Activated T-helper 1 cell treated with anti-CD3 and anti-CD28 coated beads, Interleukin-2, amount 50 U/mL, for 16 hours (primary cell): ENCODE results near the gene TCEAL1.
A peak's percentile ranks its signal among the peaks of the same experiment; 100 is the strongest.
"Not testable (repeated sequence)": the region's sequence is repeated elsewhere in the genome, so short reads cannot be mapped to it uniquely, and the experiment has no call there.

Source experiments
- DNase-seq, 2 donors: peaks; one replicate each; pipeline ENCODE4 v3.0.0-alpha.2; 2020; ENCODE audit warnings: low read depth in 1 of 2, low spot score in 1 of 2

The TCEAL1 gene, protein sequence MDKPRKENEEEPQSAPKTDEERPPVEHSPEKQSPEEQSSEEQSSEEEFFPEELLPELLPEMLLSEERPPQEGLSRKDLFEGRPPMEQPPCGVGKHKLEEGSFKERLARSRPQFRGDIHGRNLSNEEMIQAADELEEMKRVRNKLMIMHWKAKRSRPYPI

DNA sequence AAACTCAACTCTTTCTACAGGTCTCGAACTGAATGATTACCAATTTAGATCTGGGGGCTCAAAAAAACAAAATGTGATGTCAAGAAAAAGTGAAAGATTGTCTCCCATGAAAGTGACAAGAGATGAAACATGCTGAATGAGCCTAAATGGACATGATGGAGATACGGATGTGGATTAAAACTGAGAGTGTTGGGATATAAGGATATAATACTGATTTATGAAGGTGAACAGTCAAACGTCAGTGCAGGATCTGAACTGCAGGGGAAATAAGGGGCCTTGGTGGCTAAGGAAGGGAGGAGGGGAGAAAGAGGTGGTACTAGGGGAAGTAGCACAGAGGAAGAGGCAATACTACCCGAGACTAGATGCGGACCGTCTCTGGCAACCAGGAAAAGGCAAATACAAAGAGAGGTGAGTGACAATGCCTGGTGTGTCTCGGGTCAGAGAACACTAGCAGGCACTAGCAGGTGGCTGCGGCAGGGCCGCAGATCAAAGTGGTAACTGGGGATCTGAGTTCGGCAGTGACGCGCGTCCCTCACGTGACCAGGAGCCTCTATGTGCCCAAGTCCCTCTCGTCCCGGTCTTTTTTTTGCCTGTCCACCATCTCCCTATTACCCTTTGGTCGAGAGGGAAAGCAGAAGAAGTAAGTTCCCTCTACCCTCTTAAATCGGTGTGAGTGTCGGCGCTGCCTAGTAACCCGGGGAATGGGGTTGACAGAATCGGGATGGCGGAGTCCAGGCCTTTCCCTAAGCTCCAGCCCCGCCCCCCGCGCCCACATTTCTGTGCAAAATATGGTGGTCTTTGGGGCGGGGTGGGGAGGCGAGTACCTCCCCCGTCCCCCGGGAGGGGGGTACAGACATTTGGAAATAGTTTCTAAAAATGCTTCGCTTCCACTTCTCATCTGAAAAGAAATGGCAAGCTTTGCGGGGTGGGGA is at the start of gene TCEAL1:
TSS of gene TCEAL1 (plus strand) at position 590 of the 932 bp plus-strand sequence. CDS start 942 bp downstream, outside the sequence.
- DNase-seq: no peak

DNA sequence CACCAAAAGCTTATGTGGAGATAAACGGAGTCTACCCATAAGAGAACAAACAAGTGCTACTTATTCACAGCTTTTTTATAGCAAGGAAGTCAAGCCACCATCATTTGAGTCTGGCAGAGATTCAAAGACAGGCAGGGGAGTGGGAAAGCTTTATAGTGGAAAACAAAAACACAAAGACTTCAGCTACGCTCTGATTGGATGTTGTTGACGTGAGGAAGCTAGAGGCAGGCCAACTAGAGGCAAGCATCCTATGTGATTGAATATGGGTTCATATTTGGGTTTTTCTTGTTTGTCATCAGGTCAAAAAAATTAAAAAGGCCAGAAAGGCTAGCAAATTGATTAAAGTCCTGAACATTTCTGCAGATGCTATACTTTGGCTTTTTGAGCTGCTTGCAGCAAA is 44.2 kb upstream of the TCEAL1 start:
- DNase-seq: no peak

DNA sequence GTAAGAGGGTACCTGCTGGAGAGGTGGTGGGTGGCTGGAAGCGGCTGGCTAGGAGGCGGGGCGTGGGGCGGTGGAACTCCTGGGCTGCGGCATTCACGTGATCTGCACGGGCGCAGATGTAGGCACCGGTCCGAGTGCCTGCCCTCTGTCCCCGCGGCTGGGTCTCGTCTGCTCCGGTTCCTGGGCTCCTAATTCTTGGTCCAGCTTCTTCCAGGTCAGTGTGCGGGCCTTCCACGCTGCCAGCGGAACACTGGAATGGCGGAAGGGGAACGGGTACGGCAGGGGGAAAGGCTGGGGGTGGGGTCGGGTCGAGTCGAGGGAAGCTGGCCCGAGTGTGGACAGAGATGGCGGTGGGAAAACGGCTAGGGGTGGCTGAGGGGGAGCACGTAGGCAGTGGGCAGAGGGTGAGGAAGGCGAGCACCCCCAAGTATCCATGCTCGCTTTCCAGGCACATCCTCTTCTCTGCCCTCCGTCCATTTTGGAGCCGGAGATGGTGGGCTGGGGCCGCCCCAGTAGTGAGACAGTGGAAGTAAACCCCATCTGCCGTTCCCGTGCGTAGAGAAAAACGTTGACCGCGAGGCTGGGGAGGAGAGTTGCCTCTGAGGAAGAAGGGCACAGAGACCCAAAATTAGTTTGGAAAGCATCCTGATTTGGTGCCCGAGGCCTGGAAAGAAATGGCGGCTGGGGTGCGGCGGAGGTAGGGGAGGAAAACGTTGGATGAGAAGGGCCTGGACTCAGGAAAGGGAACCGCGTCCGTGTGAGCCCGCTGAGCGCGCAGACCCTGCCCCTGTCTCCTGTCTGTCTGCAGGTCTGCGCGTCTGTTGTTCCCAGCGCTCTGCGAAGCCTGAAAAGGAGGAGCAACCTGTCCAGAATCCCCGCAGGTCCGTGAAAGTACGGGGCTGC is 43.1 kb upstream of the TCEAL1 start, which contains the start of gene TCEAL4:
TSS of gene TCEAL4 (plus strand) at position 105 of the 903 bp plus-strand sequence. CDS start 1,161 bp downstream, outside the sequence.
- no peak for DNase-seq

DNA sequence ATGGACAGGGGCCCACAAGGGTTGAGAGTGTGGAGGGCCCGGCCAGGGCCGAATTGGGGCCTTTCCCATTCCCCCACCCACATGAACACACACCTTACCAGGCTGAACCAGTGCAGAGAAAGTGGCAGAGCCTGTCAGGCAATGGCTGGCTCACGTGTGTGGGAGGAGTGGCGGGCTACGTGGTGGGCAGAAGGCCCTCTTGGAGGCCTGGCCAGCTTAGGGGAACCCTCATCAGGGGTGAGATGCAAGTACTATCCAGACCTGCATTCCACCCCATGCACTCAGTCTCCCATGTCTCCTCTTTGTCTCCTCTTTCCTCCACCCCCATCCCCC is 42.5 kb upstream of the TCEAL1 start:
- DNase-seq: no peak

DNA sequence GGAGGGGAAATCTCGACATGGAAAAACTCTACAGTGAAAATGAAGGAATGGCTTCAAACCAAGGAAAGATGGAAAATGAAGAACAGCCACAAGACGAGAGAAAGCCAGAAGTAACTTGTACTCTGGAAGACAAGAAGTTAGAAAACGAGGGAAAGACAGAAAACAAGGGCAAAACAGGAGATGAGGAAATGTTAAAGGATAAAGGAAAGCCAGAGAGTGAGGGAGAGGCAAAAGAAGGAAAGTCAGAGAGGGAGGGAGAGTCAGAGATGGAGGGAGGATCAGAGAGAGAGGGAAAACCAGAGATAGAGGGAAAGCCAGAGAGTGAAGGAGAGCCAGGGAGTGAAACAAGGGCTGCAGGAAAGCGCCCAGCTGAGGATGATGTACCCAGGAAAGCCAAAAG is 42.1 kb upstream of the TCEAL1 start:
- no peak for DNase-seq

DNA sequence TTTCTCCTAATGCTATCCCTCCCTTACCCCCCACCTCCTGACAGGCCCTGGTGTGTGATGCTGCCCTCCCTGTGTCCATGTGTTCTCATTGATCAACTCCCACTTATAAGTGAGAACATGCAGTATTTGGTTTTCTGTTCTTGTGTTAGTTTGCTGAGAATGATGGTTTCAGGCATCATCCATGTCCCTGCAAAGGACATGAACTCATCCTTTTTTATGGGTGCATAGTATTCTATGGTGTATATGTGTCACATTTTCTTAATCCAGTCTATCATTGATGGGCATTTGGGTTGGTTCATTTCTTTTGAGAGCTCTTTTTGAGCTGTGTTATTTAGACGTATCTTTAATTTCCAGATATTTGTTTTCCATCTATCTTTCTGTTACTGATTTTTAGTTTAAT is 36.5 kb upstream of the TCEAL1 start:
- not testable (repeated sequence) for DNase-seq

DNA sequence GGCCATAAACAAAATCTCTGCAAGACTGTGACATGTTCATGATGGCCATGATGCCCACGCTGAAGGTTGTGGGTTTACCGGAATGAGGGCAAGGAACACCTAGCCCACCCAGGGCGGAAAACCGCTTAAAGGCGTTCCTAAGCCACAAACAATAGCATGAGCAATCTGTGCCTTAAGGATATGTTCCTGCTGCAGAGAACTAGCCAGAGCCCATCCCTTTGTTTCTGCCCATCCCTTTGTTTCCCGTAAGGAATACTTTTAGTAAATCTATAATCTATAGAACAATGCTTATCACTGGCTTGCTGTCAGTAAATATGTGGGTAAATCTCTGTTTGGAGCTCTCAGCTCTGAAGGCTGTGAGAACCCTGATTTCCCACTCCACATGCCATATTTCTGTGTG is 33.6 kb upstream of the TCEAL1 start:
- DNase-seq: not testable (repeated sequence)

DNA sequence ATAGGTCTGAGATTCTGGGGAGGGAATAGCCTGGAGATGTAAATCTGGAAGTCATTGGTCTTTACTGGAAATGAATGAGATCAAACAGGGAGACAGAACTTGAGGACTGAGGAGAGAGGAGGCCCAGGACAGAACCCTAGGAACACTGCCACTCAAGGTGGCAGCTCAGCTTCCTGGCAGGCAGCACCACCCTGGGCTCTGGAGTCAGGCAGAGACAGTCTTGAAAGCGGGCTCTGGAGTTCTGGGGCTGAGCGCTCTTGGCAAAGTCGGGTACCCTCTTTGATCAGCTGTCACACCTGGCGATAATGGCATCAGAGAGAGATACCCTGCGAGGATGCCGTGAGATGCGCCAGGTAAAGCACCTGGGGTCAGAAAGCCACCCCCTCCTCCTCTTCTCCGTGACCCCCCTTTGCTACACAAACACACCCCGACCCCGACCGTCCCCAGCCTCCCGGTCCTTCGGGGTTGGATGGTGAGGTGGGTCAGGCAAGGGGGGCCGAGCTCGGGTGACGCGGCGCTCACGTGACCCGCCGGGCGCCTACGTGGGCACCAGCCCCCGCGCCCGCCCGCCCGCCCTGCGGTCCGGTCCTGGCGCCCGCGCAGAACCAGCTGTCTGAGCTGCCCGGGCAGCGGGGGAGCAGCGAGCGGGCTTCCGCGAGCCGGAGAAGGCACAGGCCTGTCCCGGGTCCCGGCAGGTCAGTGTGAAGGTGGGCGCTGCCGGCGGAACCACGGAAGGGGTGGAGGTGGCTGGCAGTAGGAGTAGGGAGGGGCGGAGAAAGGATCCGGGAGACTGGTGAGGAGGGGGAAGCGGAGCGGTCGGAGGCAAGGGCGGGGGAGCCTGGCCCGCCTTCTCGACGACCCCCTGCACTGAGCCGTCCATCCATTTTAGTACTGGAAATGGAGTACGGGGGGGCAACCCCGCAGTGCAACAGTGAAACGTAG is 21.1 kb upstream of the TCEAL1 start, which contains the start of gene TCEAL3:
TSS of gene TCEAL3 (plus strand) at position 600 of the 942 bp plus-strand sequence. CDS start 1,102 bp downstream, outside the sequence.
- DNase-seq: peak in 1 of 2 donors; percentile 22

DNA sequence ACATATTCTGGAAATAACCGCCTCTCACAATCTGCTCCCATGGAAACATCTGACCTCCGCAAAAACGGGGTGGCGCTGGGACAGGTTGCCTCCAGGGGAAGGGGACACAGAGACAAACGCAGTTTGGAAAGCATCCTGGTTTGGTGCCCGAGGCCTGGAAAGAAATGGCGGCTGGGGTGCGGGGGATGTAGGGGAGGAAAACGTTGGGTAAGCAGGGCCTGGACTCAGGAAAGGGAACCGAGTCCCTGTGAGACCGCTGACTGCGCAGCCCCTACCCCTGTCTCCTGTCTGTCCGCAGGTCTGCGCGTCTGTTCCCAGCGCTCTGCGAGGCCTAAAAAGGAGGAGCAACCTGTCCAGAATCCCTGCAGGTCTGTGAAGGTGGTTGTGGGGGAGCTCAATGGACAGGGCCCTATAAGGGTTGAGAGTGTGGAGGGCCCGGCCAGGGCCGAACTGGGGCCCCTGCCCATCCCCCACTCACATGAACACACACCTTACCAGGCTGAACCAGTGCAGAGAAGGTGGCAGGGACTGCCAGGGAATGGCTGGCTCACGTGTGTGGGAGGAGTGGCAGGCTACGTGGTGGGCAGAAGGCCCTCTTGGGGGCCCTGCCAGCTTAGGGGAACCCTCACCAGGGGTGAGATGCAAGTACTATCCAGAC is 20.3 kb upstream of the TCEAL1 start:
- no peak for DNase-seq

DNA sequence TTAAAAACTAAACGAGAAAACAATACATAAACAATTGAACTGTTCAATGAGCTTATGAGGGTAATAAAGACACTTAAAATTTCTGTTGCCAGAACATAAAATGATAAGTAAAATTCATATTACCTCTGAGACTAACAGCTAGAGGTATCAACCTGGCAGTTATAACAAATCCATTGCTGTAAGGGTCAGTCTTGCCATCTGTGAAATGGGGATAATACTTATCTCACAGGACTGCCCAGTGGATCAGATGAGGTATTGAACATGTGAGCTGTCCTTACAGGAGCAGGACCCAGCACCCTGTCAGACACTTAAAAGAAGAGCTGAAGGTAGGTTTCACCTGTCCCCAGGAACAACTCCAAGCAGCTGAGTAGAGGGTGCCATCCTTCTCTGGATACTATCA is 18.5 kb upstream of the TCEAL1 start:
- no peak for DNase-seq

DNA sequence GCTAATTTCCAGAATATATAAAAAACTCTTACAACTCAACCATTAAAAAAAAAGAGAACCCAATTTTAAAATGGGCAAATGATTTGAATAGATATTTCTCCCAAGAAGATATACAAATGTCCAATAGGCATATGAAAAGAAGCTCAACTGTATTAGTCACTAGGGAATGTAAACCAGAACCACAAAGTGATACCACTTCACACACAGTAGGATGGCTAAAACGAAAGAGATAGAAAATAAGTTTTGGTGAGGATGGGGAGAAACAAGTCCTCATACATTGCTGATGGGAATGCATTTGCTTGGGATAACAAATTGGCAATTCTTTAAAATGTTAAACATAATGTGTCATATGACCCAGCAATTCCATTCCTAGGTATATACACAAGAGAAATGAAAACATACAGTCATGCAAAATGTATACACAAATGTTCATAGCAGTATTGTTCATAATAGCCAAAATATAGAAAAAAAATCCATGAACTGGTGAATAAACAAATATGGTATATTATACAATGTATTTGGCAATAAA is 15.3 kb upstream of the TCEAL1 start:
- DNase-seq: no peak

DNA sequence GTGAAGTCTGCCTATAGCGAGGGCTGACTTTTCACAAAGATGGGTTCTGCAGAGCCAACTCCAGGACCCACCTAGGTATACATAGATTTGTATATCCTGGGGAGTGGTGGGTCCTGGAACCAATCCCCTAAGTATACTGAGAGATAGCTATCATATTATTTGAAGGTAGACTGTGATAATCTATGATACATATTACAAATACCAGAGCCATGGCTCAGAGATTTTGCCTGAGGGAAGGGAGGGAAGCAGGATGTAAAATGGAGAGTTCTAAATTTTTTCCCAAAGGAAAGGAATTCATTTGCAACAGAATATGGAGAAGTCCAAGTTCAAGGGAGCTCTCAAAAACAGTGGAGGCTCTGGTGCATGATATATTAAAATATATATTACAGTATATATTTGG is 13.8 kb upstream of the TCEAL1 start:
- no peak for DNase-seq

DNA sequence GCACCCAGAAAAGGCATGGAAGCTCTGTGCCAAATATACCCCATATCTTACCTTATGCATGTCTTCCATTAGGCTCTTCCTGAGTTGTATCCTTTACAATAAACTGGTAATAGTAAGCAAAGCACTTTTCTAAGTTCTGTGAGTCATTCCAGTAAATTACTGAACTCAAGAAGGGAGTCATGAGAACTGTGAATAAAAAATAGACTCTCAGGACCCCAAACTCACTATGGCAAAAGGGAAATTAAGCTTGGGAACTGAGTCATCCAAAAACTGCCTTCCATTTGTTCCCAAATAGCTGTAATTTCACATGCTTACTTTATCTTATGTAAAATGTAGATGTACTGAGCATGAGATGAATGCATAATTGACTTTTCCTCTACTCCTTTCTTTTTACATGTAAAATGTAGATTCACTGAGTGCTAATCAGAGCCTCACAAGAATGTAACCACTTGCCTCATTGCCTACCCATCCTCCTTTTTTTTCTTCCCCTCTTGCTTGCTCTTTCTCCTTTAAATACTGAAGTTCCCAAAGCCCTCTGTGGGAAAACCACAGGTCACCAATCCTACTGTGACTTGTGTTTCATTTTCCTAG is 12.9 kb upstream of the TCEAL1 start:
- DNase-seq: no peak

DNA sequence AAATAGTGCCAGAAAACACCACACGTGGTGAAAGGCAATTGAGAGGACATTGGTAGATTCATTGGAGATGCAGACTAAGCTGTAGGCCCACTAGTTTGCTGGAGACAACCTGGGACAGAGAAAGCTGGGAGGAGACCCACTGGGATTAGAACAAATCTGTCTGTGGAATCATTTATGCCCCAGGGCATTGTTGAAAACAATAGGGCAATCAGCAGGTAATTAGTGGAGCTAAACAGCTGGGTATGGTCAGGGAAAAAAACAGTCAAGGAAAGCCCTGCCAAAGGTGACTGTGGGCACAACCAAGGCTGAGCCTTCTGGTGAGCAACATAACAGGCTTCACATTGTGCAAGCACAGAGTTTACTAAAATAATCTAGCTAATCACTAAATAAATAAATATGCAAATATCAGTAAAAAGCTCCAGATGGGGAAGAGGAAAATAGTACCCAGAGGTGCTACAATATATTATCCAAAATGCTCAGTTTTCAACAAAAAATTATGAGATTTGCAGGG is 12.0 kb upstream of the TCEAL1 start:
- no peak for DNase-seq

DNA sequence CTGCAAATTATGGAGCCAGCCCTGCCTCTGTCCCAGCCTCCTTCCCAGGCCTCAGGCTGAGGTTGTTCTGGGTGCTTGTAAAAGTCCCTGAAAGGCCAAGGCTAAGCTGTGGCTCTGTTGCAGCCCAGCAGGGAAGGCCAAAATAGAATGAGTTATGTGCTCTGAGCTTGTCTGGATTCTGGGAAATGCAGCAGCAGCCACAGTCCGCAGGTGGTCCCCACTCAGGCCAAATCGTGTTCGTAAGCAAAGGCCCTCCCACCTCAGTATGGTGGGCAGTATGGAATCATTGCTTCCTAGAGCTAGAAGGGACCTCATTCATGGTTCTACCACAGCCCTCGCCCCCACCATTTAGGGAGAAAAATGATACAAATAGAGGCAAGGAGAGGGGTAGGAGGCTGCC is 4.7 kb upstream of the TCEAL1 start:
- no peak for DNase-seq

DNA sequence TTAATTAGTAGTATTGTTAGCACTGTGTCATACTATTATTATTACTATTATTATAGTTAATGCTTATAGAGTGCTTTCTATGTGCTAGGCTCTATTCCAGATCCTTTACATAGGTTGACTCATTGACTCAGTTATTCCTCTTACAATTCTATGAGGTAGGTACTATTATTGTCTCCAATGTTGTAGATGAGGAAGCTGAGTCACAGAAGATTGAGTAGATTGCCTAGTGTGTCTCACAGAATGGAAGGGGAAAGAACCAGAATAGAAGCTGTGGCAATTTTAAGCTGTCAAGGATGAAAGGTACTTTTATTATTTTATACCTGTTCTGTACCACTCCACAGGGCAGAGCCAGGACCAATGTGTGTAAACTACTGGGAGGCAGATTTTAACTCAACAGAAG is 1.9 kb upstream of the TCEAL1 start:
- DNase-seq: no peak

DNA sequence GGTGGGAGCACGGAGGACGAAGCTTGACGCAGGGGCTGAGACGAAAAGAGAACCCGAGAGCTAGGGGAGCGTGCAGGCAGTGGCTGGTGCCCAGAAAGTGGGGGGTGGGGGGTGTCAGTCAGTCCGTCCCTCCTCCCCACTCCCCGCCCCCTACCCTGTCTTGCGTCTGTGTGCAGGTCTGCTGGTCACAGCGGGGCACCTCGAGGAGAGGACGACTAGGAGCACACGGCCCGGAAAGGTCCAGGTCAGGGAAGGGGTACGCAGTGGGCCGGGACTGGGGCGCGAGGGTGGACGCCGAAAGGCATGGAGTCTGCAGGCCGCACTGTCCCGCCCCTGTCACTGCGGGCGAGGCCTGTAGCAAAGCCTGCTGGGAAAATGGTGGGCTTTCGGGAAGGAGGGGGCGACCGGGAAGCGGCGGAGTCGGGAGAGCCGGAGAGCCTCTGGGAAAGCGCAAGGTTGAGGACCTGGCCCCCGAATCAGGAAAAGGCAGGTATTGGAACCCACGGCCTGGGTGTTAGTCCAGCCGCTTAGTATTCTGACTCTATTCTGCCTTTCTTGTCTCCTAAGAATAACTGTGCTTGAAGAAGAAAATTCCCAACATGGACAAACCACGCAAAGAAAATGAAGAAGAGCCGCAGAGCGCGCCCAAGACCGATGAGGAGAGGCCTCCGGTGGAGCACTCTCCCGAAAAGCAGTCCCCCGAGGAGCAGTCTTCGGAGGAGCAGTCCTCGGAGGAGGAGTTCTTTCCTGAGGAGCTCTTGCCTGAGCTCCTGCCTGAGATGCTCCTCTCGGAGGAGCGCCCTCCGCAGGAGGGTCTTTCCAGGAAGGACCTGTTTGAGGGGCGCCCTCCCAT is 769 bp downstream of the TCEAL1 start:
- DNase-seq: no peak

DNA sequence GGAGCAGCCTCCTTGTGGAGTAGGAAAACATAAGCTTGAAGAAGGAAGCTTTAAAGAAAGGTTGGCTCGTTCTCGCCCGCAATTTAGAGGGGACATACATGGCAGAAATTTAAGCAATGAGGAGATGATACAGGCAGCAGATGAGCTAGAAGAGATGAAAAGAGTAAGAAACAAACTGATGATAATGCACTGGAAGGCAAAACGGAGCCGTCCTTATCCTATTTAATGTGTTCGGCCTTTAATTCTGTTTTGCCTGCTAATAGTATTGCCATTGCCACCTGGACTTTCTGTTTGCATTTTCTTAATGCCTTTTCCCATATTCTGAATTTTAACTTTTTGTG is 1.4 kb downstream of the TCEAL1 start:
- no peak for DNase-seq
